K562 (cell line): Measurements from ENCODE around the gene AIFM1. TPM values are rescaled to one million over a fixed set of nuclear protein-coding genes. Genes with fewer than 3 reads are reported as not detected.

Experiments used
- ARNT ChIP-seq, 2 experiments: fragments of 450-650 bp; IDR thresholded peaks; 2 replicates each; pipeline ENCODE4 v1.6.1; 2016; ENCODE audit warnings: mild to moderate bottlenecking in 1 of 2
- ATF7 ChIP-seq: fragments of 450-650 bp; IDR thresholded peaks from 2 replicates; pipeline ENCODE4 v1.7.1; 2014; ENCODE audit warnings: mild to moderate bottlenecking, moderate library complexity
- BRD9 ChIP-seq: fragments of 450-650 bp; IDR thresholded peaks from 2 replicates; pipeline ENCODE4 v1.6.1; 2018; ENCODE audit warnings: low read depth; ENCODE audit not compliant: partially characterized antibody
- CBX8 ChIP-seq: fragments of 200-600 bp; sonication (generic); IDR thresholded peaks from 2 replicates; pipeline ENCODE4 v1.6.1; 2012; ENCODE audit warnings: borderline replicate concordance, mixed run types, low read depth, mild to moderate bottlenecking, moderate library complexity, mixed read lengths, low read length, control low read depth, inconsistent platforms; ENCODE audit not compliant: poor library complexity, severe bottlenecking; ENCODE audit errors: extremely low read depth
- CXXC5 ChIP-seq: fragments of 250-450 bp; sonication (Bioruptor Pico); IDR thresholded peaks from 2 replicates; pipeline ENCODE4 v1.8.0; 2022; ENCODE audit warnings: inconsistent platforms, mild to moderate bottlenecking, moderate library complexity
- FOXA1 ChIP-seq: fragments of 450-650 bp; IDR thresholded peaks from 2 replicates; pipeline ENCODE4 v1.6.1; 2016; ENCODE audit warnings: mild to moderate bottlenecking, borderline replicate concordance
- GTF2F1 ChIP-seq: IDR thresholded peaks from 2 replicates; pipeline ENCODE4 v1.6.1; 2011; ENCODE audit warnings: low read depth, low read length, improper control_type of control experiment
- HDAC1 ChIP-seq, 2 experiments: fragments of 450-650 bp; IDR thresholded peaks; 2 replicates each; pipeline ENCODE4 v1.6.1; 2016 to 2017; ENCODE audit warnings: inconsistent platforms in 1 of 2, mild to moderate bottlenecking in 1 of 2, moderate library complexity in 1 of 2
- HDAC6 ChIP-seq: IDR thresholded peaks from 2 replicates; pipeline ENCODE4 v1.6.1; 2012; ENCODE audit warnings: low read depth, mild to moderate bottlenecking, control low read depth, inconsistent platforms, low read length, moderate library complexity
- HLTF ChIP-seq: fragments of 450-650 bp; IDR thresholded peaks from 2 replicates; pipeline ENCODE4 v1.6.1; 2016
- MTA3 ChIP-seq: fragments of 450-650 bp; formaldehyde crosslinking; IDR thresholded peaks from 2 replicates; pipeline ENCODE4 v1.6.1; 2017; ENCODE audit warnings: mild to moderate bottlenecking, borderline replicate concordance
- NFE2 ChIP-seq: IDR thresholded peaks from 2 replicates; pipeline ENCODE4 v1.6.1; 2014; ENCODE audit warnings: antibody characterized with exemption, low read depth
- NFIC ChIP-seq: fragments of 450-650 bp; IDR thresholded peaks from 2 replicates; pipeline ENCODE4 v1.6.1; 2017; ENCODE audit warnings: mild to moderate bottlenecking, inconsistent platforms
- NR4A1 ChIP-seq, 2 experiments: fragments of 250-450 bp in 1 of 2; fragments of 450-650 bp in 1 of 2; sonication (Bioruptor Pico) in 1 of 2; IDR thresholded peaks; 2 replicates each; pipeline versions ENCODE4 v1.4.0 to v1.6.1; 2016 to 2020; ENCODE audit warnings: mild to moderate bottlenecking in 2 of 2, missing compliant biosample characterization in 1 of 2, missing genetic modification characterization in 1 of 2, moderate library complexity in 1 of 2
- NUFIP1 ChIP-seq: fragments of 450-650 bp; IDR thresholded peaks from 2 replicates; pipeline ENCODE4 v1.6.1; 2018; ENCODE audit not compliant: partially characterized antibody
- POLR2B ChIP-seq: fragments of 450-650 bp; IDR thresholded peaks from 2 replicates; pipeline ENCODE4 v1.6.1; 2018; ENCODE audit warnings: low read depth; ENCODE audit not compliant: partially characterized antibody
- ZNF282 ChIP-seq: sonication (generic); formaldehyde crosslinking; IDR thresholded peaks from 2 replicates; pipeline ENCODE4 v1.8.1; 2023; ENCODE audit warnings: missing genetic modification reagents
- polyA plus RNA-seq, 8 experiments: library from polyadenylated mRNA; depleted of rRNA in 4 of 8; stranded (reverse) in 5 of 8; unstranded in 3 of 8; fragments of >200 nt; fragmentation: Nextera tagmentation in 2 of 8; fragmentation: Illumina TruSeq in 1 of 8; extraction: Ambion mirVana in 2 of 8; extraction: Trizol in 1 of 8; gene quantifications; 2 replicates each; pipeline versions ENCODE4 v1.2.1 to v1.2.3, GENCODE V29; 2011 to 2014; ENCODE audit warnings: inconsistent platforms in 1 of 8, missing spikeins in 1 of 8
- total RNA-seq, 7 experiments: library from RNA; depleted of rRNA in 6 of 7; stranded (reverse); fragments of >200 nt in 6 of 7; fragmentation: Illumina TruSeq in 2 of 7; extraction: Trizol in 2 of 7; gene quantifications; 2 replicates each; pipeline versions ENCODE4 v1.2.1 to v1.2.3, GENCODE V29; 2011 to 2021; ENCODE audit warnings: low replicate concordance in 1 of 7
- TF ChIP-seq, protein P1 (sequence below): fragments of 450-650 bp; IDR thresholded peaks from 2 replicates; pipeline ENCODE4 v1.6.1; 2016
- TF ChIP-seq, protein P2 (sequence below), 2 experiments: fragments of 450-650 bp; conservative IDR thresholded peaks; 2 replicates each; pipeline ENCODE4 v1.6.1; 2017; ENCODE audit warnings: mild to moderate bottlenecking in 2 of 2, moderate library complexity in 2 of 2
- TF ChIP-seq, protein P3 (sequence below): fragments of 450-650 bp; conservative IDR thresholded peaks from 2 replicates; pipeline ENCODE4 v1.6.1; 2016; ENCODE audit warnings: missing genetic modification characterization, low read depth, mild to moderate bottlenecking, missing compliant biosample characterization, moderate library complexity
- TF ChIP-seq, protein P4 (sequence below): fragments of 250-450 bp; sonication (Bioruptor Pico); IDR thresholded peaks from 2 replicates; pipeline ENCODE4 v1.9.0; 2021; ENCODE audit warnings: mild to moderate bottlenecking
- TF ChIP-seq, protein P5 (sequence below): fragments of 450-650 bp; IDR thresholded peaks from 2 replicates; pipeline ENCODE4 v1.6.1; 2016; ENCODE audit warnings: mild to moderate bottlenecking

The AIFM1 gene
- total and polyA plus RNA-seq, 9 of the 15 experiments (the other 6 are each of a cell fraction or from before 2014, with no cell fraction given), result 51.0 to 117 (median 91.2) TPM

DNA sequence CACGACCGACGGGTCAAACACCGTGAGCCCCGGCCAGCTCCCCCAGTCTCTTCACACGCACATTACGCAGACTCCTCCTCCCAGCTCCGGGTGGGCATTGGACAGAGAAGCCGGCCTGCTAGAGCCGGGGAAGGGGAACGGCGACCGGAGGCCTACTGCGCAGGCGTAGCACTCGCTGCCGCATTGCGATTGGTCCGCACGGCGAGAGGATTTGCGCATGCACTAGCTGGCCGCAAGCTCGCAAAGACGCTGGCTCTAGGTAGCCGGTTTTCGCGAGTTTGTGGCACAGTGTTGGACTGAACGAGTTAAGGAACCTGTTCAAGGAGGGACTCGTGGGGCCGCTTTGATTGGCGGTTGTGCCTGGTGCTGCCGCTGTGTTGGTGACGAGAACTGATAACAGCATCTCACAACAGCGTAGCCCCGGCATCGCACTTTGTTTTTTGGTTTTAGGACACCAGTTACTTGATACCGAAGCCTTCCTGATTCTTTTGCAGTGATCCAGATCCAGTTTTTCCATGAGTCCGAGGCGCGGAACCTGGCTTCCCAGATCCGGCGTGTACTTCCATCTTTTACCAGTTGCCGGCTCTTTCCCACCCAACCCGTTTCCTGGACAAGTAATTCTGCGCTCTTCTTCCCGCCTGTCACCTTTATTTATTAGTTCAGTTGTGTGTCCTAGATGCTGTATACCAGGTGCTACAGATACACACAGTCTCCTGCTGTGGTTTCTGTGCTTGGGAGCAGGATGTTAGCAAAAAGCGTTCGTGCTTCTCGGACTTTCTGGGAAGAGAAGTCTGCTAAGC is at the start of gene AIFM1 (continued):
- no peak for TF ChIP-seq HDAC6
- peak; percentile 77 for TF ChIP-seq ATF7
- TF ChIP-seq ARNT (IDR thresholded peaks at IDR 0.05), result peak; percentile 78 to 90; a peak in 3 of 4 replicates
- TF ChIP-seq NFIC, result peak; percentile 20
- TF ChIP-seq MTA3, result peak; percentile 74; the same call in 1 of the 2 replicates
- TF ChIP-seq NR4A1 (CRISPR knock-in tag; IDR thresholded peaks at IDR 0.05), result peak; percentile 49; the same call in 1 of the 2 replicates
- TF ChIP-seq NR4A1 (tag; IDR thresholded peaks at IDR 0.05), result no peak
- TF ChIP-seq NFE2, result peak; percentile 10; the same call in 1 of the 2 replicates
- TF ChIP-seq FOXA1, result no peak
- TF ChIP-seq BRD9, result peak; percentile 68
- no peak for TF ChIP-seq ZNF282 (CRISPR knock-in tag)
- no peak; the same call in 1 of the 2 replicates for TF ChIP-seq GTF2F1
- TF ChIP-seq NUFIP1, result peak; percentile 95
- TF ChIP-seq, protein P1, sequence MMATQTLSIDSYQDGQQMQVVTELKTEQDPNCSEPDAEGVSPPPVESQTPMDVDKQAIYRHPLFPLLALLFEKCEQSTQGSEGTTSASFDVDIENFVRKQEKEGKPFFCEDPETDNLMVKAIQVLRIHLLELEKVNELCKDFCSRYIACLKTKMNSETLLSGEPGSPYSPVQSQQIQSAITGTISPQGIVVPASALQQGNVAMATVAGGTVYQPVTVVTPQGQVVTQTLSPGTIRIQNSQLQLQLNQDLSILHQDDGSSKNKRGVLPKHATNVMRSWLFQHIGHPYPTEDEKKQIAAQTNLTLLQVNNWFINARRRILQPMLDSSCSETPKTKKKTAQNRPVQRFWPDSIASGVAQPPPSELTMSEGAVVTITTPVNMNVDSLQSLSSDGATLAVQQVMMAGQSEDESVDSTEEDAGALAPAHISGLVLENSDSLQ, result peak; percentile 92
- TF ChIP-seq CBX8, result no peak
- TF ChIP-seq, protein P2, sequence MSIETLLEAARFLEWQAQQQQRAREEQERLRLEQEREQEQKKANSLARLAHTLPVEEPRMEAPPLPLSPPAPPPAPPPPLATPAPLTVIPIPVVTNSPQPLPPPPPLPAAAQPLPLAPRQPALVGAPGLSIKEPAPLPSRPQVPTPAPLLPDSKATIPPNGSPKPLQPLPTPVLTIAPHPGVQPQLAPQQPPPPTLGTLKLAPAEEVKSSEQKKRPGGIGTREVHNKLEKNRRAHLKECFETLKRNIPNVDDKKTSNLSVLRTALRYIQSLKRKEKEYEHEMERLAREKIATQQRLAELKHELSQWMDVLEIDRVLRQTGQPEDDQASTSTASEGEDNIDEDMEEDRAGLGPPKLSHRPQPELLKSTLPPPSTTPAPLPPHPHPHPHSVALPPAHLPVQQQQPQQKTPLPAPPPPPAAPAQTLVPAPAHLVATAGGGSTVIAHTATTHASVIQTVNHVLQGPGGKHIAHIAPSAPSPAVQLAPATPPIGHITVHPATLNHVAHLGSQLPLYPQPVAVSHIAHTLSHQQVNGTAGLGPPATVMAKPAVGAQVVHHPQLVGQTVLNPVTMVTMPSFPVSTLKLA (conservative IDR thresholded peaks at IDR 0.05), result peak; percentile 50 to 78
- TF ChIP-seq CXXC5, result peak; percentile 74
- TF ChIP-seq, protein P3, sequence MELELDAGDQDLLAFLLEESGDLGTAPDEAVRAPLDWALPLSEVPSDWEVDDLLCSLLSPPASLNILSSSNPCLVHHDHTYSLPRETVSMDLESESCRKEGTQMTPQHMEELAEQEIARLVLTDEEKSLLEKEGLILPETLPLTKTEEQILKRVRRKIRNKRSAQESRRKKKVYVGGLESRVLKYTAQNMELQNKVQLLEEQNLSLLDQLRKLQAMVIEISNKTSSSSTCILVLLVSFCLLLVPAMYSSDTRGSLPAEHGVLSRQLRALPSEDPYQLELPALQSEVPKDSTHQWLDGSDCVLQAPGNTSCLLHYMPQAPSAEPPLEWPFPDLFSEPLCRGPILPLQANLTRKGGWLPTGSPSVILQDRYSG (tag), result no peak
- TF ChIP-seq HLTF, result peak; percentile 75; the same call in 1 of the 2 replicates
- TF ChIP-seq POLR2B, result peak; percentile 79
- TF ChIP-seq, protein P4, sequence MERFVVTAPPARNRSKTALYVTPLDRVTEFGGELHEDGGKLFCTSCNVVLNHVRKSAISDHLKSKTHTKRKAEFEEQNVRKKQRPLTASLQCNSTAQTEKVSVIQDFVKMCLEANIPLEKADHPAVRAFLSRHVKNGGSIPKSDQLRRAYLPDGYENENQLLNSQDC (CRISPR knock-in tag), result no peak
- TF ChIP-seq HDAC1 (IDR thresholded peaks at IDR 0.05), result peak in 1 of 2 experiments; percentile 32; a peak in 2 of 4 replicates
- TF ChIP-seq, protein P5, sequence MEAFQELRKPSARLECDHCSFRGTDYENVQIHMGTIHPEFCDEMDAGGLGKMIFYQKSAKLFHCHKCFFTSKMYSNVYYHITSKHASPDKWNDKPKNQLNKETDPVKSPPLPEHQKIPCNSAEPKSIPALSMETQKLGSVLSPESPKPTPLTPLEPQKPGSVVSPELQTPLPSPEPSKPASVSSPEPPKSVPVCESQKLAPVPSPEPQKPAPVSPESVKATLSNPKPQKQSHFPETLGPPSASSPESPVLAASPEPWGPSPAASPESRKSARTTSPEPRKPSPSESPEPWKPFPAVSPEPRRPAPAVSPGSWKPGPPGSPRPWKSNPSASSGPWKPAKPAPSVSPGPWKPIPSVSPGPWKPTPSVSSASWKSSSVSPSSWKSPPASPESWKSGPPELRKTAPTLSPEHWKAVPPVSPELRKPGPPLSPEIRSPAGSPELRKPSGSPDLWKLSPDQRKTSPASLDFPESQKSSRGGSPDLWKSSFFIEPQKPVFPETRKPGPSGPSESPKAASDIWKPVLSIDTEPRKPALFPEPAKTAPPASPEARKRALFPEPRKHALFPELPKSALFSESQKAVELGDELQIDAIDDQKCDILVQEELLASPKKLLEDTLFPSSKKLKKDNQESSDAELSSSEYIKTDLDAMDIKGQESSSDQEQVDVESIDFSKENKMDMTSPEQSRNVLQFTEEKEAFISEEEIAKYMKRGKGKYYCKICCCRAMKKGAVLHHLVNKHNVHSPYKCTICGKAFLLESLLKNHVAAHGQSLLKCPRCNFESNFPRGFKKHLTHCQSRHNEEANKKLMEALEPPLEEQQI, result peak; percentile 71
